K562 (cell line): ENCODE data around the gene MRGPRX4. TPM values are rescaled to one million over a fixed set of nuclear protein-coding genes. Genes with fewer than 3 reads are reported as not detected.

Experiments used
- BCL6 ChIP-seq: fragments of 250-450 bp; sonication (Bioruptor Pico); IDR thresholded peaks from 2 replicates; pipeline ENCODE4 v1.4.0; 2020
- BHLHE40 ChIP-seq: IDR thresholded peaks from 2 replicates; pipeline ENCODE4 v1.6.1; 2011; ENCODE audit warnings: low read length, improper control_type of control experiment
- ETV6 ChIP-seq, 3 experiments: fragments of 150-350 bp in 1 of 3; sonication (generic) in 1 of 3; formaldehyde crosslinking in 1 of 3; IDR thresholded peaks; 2 replicates each; pipeline versions ENCODE4 v1.6.1 to v1.8.0; 2014 to 2022; ENCODE audit warnings: borderline replicate concordance in 2 of 3, low read depth in 2 of 3, antibody characterized with exemption in 1 of 3, low read length in 1 of 3, mild to moderate bottlenecking in 1 of 3, missing genetic modification reagents in 1 of 3
- MCM7 ChIP-seq, 2 experiments: fragments of 450-650 bp; IDR thresholded peaks; 2 replicates each; pipeline ENCODE4 v1.6.1; 2016 to 2018
- NFE2L1 ChIP-seq: fragments of 450-650 bp; IDR thresholded peaks from 2 replicates; pipeline ENCODE4 v1.6.1; 2016; ENCODE audit warnings: missing genetic modification characterization, low read depth, mild to moderate bottlenecking, missing compliant biosample characterization, moderate library complexity, borderline replicate concordance
- SP2 ChIP-seq: IDR thresholded peaks from 2 replicates; pipeline ENCODE4 v1.6.1; 2011; ENCODE audit warnings: mild to moderate bottlenecking, low read depth, low read length, moderate library complexity; ENCODE audit not compliant: poor library complexity, severe bottlenecking; ENCODE audit errors: extremely low read depth
- TCF3 ChIP-seq: sonication (generic); formaldehyde crosslinking; IDR thresholded peaks from 2 replicates; pipeline ENCODE4 v1.4.0; 2020; ENCODE audit warnings: mild to moderate bottlenecking, missing genetic modification reagents
- ZFP1 ChIP-seq: fragments of 450-650 bp; formaldehyde crosslinking; IDR thresholded peaks from 2 replicates; pipeline ENCODE4 v1.4.0; 2020; ENCODE audit warnings: mild to moderate bottlenecking, mixed read lengths
- ZNF24 ChIP-seq: fragments of 450-650 bp; IDR thresholded peaks from 2 replicates; pipeline ENCODE4 v1.6.1; 2016
- ZNF354B ChIP-seq: fragments of 250-450 bp; sonication (Bioruptor Pico); IDR thresholded peaks from 2 replicates; pipeline ENCODE4 v1.4.0; 2020
- ZNF57 ChIP-seq: fragments of 450-650 bp; formaldehyde crosslinking; IDR thresholded peaks from 2 replicates; pipeline ENCODE4 v1.4.0; 2020; ENCODE audit warnings: mild to moderate bottlenecking, moderate library complexity
- ZNF707 ChIP-seq: fragments of 250-450 bp; sonication (Bioruptor Pico); conservative IDR thresholded peaks from 2 replicates; pipeline ENCODE4 v1.8.0; 2022; ENCODE audit warnings: inconsistent platforms, mild to moderate bottlenecking, moderate library complexity
- polyA plus RNA-seq, 8 experiments: library from polyadenylated mRNA; depleted of rRNA in 4 of 8; stranded (reverse) in 5 of 8; unstranded in 3 of 8; fragments of >200 nt; fragmentation: Nextera tagmentation in 2 of 8; fragmentation: Illumina TruSeq in 1 of 8; extraction: Ambion mirVana in 2 of 8; extraction: Trizol in 1 of 8; gene quantifications; 2 replicates each; pipeline versions ENCODE4 v1.2.1 to v1.2.3, GENCODE V29; 2011 to 2014; ENCODE audit warnings: inconsistent platforms in 1 of 8, missing spikeins in 1 of 8
- total RNA-seq, 7 experiments: library from RNA; depleted of rRNA in 6 of 7; stranded (reverse); fragments of >200 nt in 6 of 7; fragmentation: Illumina TruSeq in 2 of 7; extraction: Trizol in 2 of 7; gene quantifications; 2 replicates each; pipeline versions ENCODE4 v1.2.1 to v1.2.3, GENCODE V29; 2011 to 2021; ENCODE audit warnings: low replicate concordance in 1 of 7
- TF ChIP-seq, protein P1 (sequence below), 2 experiments: IDR thresholded peaks; 2 replicates each; pipeline ENCODE4 v1.6.1; 2012; ENCODE audit warnings: improper control_type of control experiment in 2 of 2, low read depth in 2 of 2, low read length in 2 of 2, borderline replicate concordance in 1 of 2
- TF ChIP-seq, protein P2 (sequence below): sonication (generic); formaldehyde crosslinking; IDR thresholded peaks from 2 replicates; pipeline ENCODE4 v1.8.0; 2022; ENCODE audit warnings: mild to moderate bottlenecking, low read depth, missing genetic modification reagents

Gene MRGPRX4
- total and polyA plus RNA-seq, 9 of the 15 experiments (the other 6 are each of a cell fraction or from before 2014, with no cell fraction given): not detected

DNA sequence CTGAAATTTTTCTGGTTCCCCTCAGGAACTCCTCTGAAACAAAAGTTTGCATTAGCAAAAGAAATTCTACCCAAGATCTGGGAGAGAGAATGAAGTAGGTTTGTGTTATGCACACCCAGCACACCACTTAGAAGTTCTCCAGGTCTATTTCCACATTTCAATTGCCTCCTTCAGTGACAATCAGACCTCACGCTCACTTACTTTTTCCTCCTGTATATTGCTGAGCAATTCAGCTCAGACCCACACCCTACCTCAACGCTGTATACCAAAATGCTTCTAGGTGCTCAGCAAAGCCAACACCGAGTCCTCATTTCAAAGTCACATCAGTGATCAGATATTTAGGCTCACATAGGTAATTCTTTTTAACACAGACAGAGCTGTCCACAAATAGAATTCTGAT, 21.1 kb upstream of the MRGPRX4 start (continued):
- TF ChIP-seq ZNF354B (CRISPR knock-in tag) (no peak), ZNF24 (no peak), ETV6 (IDR thresholded peaks at IDR 0.05; ENCODE audit: borderline replicate concordance in 1 of 2, low read depth in 2 of 2, low read length in 1 of 2) (no peak), ETV6 (CRISPR knock-in tag; IDR thresholded peaks at IDR 0.05; ENCODE audit: borderline replicate concordance) (no peak), ZFP1 (CRISPR knock-in tag) (no peak), MCM7 (IDR thresholded peaks at IDR 0.05) (no peak), SP2 (no peak), ZNF707 (no peak), ZNF57 (CRISPR knock-in tag) (no peak), NFE2L1 (tag) (no peak), BCL6 (no peak), BHLHE40 (no peak), TCF3 (CRISPR knock-in tag) (no peak)
- TF ChIP-seq, protein P1, sequence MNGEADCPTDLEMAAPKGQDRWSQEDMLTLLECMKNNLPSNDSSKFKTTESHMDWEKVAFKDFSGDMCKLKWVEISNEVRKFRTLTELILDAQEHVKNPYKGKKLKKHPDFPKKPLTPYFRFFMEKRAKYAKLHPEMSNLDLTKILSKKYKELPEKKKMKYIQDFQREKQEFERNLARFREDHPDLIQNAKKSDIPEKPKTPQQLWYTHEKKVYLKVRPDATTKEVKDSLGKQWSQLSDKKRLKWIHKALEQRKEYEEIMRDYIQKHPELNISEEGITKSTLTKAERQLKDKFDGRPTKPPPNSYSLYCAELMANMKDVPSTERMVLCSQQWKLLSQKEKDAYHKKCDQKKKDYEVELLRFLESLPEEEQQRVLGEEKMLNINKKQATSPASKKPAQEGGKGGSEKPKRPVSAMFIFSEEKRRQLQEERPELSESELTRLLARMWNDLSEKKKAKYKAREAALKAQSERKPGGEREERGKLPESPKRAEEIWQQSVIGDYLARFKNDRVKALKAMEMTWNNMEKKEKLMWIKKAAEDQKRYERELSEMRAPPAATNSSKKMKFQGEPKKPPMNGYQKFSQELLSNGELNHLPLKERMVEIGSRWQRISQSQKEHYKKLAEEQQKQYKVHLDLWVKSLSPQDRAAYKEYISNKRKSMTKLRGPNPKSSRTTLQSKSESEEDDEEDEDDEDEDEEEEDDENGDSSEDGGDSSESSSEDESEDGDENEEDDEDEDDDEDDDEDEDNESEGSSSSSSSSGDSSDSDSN (IDR thresholded peaks at IDR 0.05; ENCODE audit: borderline replicate concordance in 1 of 2, low read depth in 2 of 2, low read length in 2 of 2): no peak
- TF ChIP-seq, protein P2, sequence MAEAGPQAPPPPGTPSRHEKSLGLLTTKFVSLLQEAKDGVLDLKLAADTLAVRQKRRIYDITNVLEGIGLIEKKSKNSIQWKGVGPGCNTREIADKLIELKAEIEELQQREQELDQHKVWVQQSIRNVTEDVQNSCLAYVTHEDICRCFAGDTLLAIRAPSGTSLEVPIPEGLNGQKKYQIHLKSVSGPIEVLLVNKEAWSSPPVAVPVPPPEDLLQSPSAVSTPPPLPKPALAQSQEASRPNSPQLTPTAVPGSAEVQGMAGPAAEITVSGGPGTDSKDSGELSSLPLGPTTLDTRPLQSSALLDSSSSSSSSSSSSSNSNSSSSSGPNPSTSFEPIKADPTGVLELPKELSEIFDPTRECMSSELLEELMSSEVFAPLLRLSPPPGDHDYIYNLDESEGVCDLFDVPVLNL (CRISPR knock-in tag): no peak
- TF ChIP-seq, all 486 proteins: peak for 0
